Daoy (cell line): Measurements from ENCODE around the gene TELO2. TPM values are rescaled to one million over a fixed set of nuclear protein-coding genes. Genes with fewer than 3 reads are reported as not detected.

ENCODE experiments used
- DNase-seq: peaks from one replicate; pipeline ENCODE4 v3.0.0-alpha.2; 2015; ENCODE audit warnings: low read depth
- total RNA-seq: library from RNA; depleted of rRNA; stranded (reverse); fragments of >200 nt; shearing (Covaris generic); gene quantifications from 2 replicates; pipeline ENCODE4 v1.2.3, GENCODE V29; 2014

Gene TELO2
- total RNA-seq, 1 experiment from 2014 or later = 19.9 TPM

DNA sequence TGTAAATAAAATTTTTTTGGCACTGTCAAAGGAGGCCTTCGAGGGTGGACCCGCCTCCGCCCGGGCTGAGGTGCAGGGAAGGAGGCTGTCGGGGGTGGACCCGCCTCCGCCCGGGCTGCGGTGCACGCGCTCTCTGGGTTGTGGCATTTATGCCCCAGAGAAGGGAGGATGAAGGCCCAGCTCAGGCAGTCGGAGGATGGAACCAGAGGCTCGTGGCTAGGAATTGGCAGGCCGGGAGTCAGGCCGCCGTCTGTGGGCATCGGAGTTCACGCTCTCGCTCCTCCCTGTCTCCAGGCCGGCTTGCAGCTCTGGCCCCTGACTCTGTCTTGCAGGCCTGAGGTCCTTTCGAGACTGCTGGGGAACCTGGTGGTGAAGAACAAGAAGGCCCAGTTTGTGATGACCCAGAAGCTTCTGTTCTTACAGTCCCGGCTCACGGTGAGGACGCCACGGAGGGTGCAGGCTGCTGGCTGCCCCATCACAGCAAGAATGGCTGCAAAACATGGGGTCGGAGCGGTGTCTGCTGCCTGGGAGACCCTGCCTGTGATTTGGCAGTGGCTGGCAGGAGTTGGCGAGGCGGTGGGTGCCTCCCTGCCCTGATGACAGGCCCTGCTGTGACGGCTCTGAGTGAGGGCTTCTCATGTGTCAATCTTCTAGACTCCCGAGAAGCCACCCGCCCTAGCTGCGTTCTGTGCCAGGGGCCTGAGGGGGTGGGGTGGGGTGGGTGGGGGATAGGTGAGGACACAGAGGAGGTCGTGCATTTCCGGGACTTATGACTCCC lies 5.9 kb downstream of the TELO2 start:
- no peak for DNase-seq

DNA sequence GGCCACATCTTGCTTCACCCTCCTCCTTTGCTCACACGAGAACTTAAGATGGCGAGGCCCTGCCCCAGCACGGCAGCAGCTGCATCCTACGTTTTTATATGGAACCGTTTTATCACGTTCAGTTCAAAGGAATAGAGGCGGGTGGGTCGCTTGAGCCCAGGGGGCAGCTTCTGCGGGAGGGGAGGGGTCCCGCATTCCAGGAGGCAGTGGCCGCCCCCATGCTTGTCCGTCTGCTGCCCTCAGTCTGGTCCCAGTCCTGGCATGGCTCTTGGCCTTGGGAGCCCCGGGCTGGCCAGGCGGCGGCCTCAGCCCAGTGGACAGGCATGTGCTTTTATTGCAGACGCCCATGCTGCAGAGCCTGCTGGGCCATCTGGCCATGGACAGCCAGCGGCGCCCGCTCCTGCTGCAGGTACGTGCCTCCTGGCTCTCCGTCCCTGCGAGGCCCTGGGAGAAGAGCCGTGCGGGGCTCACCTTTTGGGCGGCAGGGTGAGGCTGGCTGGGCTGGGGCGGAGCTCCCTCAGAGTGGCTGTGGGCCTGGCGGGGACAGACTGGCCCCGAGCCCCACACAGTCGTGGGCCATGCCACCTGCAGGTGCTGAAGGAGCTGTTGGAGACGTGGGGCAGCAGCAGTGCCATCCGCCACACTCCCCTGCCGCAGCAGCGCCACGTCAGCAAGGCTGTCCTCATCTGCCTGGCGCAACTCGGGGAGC lies 6.8 kb downstream of the TELO2 start:
- no peak for DNase-seq

DNA sequence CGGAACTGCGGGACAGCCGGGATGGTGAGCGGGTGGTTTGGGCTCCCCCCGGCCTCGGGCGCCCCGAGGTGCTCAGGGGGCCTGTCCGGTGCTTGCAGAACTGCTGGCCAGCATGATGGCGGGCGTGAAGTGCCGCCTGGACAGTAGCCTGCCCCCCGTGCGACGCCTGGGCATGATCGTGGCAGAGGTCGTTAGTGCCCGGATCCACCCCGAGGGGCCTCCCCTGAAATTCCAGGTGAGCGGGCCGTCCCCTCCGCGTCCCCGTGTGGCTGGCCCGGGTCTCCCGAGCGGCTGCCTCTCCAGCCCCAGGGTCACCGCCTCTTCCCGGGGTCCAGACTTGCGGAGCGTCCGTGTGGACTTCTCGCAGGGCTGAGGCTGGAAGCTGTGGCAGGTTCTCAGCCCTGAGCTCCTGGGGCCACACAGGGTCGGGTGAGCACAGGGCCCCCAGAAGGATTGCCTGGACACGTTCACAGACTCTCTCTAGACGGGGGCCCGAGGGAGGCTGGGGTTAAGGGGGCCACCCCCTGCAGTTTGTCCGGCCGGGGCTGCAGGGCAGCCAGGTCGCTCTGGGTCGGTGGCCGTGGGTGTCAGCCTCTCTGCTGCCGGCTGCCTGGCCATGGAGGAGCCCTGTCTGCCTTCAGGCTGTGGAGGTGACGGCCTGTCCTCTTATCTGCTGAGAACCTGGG lies 7.4 kb downstream of the TELO2 start:
- no peak for DNase-seq

DNA sequence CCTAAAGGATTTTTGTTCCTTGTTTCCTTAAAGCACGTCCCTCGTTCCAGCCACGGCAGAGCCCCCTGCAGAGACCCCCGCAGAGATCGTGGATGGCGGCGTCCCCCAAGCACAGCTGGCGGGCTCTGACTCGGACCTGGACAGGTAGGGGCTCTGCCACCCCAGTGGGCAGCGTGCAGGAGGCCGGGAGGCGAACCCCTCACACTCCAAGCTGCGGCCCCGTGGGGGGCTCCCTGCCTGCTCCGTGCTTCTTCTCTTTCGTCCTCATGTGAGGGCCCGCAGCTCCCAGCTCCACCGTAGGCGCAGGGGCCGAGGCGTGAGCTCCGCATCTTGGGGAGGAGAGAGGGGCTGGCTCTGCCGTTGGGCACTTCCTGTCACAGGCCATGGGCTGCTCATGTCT lies 8.5 kb downstream of the TELO2 start:
- no peak for DNase-seq

DNA sequence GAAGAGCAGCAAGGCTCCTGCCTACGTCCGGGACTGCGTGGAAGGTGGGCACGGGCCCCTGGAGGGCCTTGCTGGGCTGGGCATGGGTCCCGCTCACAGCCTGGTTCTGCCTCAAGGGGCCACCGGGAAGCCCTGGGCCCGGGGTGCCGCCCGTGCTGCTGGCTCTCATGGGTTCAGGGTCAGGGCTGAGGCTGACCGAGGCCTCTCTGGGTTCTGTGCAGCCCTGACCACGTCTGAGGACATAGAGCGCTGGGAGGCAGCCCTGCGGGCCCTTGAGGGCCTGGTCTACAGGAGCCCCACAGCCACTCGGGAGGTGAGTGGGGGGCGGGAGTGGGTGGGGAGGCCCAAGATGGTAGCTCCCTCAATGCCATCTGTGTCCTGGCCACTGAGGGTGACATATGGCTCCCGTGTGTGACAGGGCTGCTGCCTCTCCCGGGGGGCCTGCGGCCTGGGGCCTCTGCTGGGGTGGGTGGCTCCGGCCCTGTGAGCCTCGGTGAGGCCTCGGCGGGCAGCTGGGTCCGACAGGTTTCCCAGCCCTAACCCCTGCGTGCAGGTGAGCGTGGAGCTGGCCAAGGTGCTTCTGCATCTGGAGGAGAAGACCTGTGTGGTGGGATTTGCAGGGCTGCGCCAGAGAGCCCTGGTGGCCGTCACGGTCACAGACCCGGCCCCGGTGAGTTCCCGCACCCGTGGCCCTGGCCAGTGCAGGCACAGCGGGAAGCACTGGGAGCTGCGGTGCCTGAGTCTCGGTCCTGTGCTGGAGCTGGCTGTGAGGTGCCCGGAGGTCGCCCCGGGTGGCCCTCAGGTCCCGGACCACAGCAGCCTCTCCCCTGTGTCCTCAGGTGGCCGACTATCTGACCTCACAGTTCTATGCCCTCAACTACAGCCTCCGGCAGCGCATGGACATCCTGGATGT lies 9.2 kb downstream of the TELO2 start:
- no peak for DNase-seq

DNA sequence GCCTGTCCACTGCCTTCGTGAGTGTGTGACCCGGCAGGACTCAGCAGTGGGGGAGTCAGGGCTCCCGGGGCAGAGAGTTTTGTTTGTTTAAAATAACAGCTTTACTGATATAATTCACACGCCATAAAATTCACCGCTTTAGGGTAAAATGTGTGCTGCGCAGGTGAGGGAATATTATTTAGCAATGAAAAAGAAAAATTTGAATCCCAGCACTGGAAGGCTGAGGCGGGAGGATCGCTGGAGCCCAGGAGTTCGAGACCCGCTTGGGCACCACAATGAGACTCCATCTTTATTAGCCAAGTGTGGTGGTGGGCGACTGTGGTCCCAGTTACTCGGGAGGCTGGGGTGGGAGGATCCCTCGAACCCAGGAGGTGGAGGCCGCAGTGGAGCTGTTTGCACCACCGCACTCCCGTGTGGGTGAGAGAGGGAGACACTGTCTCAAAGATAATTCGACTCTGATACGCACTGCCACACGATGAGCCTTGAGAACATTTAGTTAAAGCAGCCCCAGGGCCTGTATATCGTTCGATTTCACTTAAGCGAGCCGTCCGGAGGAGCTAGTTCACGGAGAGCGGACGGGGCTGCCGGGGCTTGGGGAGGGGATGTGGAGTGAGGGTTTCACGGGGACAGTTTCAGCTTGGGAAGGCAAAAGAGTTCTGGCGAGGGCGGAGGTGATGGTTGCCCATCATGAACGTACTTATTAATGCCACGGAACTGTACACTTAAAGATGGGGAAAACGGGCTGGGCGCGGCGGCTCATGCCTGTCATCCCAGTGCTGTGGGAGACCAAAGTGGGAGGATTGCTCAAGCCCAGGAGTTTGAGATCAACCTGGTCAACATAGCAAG lies 10.2 kb downstream of the TELO2 start:
- DNase-seq = no peak

DNA sequence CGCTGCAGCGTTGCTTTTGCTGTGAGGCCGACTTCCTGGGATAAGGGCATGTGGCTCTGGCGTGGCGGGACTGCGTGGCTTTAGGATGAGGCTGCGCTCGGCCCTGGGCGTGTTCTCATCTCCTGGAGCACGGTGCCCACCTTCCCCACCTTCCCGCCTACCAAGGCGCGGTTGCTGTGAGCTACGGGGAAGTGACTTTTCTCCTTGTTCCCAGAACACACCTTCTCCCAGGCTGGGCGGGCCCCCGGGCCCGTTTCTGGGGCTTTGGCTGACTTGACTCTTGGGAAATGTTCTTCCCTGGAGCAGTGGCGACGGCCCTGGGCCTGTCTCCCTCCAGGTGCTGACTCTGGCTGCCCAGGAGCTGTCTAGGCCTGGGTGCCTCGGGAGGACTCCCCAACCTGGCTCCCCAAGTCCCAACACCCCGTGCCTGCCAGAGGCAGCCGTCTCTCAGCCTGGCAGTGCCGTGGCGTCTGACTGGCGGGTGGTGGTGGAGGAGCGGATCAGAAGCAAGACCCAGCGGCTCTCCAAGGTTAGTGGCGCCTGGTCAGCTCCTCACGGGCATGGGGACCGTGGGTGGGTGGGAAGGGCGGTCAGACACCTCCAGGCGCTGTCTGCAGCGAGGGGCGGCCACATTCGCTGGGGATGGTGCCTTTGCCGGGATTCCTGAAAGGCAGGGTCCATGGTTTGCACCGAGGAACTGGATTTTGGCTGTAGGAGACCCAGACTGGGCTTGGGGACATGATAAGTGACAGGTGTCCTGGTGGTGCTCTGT lies 12.1 kb downstream of the TELO2 start:
- no peak for DNase-seq

DNA sequence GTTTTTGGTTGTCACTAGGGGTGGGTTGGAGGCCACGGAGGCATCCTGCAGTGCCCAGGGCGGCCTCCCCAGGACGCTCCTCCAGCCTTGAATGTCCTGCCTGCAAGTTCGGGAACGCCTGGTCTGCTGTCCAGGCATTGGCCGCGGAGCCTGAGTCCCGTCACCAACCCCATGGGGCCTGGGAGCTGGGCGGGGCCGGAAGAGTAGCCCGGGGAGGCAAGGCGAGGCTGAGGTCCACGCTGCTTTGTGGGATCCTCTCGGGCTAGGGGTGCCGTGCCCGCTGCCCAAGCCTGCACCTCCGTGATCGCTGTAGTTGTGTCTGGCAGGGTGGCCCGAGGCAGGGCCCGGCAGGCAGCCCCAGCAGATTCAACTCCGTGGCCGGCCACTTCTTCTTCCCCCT lies 12.8 kb downstream of the TELO2 start:
- no peak for DNase-seq

DNA sequence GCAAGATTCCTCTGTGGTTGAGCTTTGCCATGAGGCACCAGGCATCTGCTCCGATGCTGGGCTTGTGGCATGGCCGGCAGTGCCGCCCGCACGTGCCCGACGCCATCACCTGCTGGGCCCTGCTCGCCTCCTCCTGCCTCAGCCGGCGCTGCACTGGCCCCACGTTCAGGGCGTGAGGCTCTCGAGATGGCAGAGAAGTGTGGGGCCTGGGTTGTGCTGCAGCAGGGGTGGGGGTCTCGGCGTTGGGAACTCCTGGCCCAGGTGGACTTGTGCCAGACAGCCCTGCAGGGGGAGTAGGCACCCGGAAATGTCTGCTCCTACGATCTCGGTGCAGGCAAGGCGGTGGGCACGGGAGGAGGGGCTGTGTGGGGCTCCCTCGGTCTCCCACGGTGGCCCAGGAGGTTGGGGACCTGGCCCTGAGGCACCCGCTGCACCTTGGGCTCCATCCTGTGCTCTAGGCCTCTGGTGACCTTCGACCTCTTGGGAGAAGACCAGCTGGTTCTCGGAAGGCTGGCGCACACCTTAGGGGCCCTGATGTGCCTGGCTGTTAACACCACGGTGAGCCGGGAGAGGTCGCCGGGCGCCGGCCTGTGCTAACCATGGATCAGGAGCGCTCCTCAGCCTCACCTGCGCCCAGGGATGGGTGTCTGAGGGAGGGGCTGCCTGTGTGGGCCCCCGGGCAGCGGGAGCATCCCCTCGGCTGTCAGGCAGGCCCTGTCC lies 13.5 kb downstream of the TELO2 start:
- DNase-seq = no peak

DNA sequence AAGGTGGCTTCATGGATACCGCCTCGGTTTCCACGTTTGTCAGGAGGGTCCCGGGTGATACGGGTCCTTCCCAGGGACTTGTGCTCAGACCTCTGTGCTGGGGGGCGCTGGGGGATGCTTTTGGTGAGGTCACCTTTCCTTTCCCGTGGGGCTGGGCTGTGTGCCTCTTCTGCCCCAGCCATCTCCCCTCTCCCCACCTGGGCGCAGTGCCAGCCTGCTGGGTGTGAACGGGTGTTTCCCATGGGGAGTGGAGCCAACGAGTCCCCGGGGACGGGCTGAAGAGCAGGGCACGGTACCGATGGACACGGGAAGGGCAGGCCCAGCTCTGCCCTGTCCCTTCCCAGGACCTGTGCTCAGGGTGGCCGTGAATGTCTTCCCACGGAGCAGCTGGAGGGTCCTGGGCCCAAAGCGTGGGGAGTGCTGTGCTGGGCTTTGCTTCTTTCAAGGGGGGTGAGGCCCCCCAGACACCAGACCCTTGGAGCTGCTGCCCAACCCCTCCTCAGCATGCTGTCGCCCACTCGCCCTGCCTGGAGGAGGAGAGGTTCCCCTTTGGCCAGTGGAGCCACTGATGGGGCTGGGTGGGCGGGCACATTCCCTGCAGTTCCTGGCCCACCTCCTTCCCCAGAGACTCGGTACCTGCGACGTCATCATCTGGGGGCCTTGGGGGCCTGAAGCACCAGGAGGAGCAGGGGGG lies 15.5 kb downstream of the TELO2 start:
- DNase-seq = no peak

DNA sequence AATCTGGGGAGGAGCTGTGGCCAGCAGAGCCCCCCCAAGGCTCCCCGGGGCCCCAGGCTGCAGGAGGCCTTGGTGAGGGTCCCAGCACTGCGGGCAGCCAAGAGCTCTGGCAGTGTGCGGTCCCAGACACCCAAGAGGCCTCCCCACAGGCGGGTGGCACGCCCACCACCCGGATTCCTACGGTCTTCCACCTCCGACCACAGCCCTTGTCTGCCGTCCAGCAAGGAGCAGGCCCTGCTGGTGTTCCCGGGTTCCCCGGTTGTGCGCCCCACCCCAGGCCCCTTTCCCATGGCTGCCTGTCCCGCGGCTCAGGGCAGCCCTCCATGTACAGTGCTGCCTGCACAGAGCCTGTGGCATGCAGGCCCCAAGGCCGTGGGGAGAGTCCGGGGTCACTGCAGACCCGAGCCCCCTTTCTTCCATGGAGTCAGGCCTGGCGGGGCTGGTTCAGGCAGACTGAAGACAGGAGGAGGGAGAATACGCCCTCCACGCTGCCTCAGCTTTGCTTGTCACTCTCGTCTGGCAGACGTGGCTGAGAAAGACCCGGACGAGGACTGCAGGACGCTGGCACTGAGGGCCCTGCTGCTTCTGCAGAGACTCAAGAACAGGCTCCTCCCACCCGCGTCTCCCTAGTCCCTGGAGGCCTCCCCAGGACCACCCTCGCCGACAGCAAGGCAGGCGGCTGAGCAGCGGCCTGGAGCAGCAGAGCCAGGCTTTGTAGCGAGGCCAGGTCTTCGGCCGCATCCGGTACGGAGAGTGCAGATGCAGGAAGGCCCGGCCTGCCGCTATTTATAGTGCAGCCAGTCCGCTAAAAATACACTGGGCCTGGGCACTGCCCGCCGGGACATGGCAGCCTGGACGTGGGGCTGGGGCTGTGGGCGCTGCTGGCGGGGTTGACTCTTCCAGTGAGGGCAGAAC lies 16.4 kb downstream of the TELO2 start:
- DNase-seq = no peak

DNA sequence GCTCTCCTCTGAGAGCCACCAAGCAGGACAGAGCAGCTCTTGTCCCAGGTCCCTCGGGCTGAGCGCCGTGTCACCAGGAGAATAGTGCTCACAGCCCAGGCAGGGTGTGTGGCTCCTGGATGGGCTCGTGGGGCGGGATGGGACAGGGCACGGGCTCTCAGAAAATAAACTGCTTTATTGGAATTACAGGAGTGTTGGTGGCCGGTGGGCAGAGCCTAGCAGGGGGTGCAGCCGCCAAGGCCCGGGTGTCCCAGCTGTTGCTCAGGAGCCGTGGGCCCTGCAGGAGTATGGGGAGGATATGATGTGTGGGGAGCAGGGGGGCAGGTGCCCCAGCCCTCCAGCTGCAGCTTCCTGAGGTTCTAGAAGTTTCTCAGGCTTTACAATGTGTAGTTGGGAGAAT lies 17.1 kb downstream of the TELO2 start:
- no peak for DNase-seq

DNA sequence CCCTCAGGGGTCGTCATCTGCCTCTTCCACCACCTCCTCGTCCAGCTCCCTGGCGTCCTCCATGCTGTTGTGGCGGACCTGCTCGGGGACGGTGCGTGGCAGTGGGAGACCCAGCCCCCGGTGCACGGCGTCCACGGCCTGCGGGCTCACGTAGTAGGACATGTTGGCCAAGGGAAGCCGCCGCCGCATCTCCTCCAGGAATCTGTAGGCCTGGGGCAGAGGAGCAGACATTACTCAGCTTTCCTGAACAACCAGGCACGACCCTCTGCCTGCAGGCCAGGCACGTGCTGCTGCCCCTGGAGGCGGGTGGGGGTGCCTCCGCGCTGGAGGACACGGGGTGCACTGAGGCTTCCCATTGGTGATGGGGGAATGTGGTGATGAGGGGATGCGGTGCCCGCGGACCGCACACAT lies 17.8 kb downstream of the TELO2 start:
- no peak for DNase-seq

DNA sequence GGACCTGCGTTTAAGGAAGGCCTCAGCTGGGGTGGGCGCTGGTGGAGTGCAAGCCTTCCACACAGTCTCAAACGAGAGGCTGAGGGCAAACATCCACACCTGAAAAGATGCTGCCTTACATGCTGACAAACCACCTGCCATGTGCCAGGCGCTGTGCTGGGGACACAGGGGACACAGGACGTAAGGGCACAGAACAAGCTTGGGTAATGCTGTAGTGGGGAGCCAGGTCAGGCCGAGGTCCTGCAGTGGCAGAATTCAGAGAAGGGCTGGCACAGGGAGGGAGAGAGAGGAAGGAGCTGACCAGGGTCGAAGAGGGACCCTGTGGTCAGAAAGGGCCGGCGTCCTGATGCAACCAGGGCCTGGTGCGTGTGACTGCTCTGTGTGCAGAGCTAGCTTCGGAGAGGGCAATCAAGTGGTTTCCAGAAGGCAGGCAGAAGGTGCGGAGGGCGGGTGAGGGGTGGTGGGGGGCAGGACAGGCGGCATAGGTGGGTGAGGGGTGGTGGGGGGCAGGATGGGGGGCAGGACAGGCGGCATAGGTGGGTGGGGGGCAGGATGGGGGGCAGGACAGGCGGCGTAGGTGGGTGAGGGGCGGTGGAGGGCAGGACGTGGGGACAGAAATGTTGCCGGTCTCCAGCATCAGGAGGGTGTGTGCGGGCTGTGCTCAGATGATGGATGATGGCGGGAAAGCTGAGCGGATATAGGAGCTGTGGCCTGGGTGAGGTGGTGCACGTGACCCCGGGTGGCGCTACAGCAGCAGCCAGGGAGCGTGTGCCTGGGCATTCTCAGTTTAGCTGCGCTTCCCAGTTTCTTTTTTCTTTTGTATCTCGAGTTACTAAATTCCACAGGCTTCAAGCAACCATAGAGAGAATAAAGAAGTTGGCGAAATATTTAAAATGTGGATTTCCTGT lies 18.8 kb downstream of the TELO2 start:
- DNase-seq = no peak

DNA sequence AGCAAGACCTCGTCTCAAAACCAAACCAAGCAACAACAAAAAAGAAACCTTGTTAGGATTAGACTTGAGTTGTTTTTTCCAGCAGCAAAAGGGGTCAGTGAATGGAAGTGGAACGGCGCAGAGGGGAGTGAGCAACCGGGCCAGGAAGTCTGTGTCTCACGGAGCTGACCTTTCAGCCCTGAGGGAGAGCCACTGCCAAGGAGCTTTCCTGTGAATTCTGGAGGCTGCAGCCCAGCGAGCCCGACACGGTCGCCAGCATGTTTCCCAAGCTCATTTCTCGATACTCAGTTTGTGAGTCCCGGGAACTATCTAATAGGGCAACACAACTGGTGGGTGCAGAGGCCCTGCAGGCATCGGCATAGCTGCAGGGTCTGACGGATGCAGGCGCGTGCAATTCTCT lies 19.6 kb downstream of the TELO2 start:
- no peak for DNase-seq

DNA sequence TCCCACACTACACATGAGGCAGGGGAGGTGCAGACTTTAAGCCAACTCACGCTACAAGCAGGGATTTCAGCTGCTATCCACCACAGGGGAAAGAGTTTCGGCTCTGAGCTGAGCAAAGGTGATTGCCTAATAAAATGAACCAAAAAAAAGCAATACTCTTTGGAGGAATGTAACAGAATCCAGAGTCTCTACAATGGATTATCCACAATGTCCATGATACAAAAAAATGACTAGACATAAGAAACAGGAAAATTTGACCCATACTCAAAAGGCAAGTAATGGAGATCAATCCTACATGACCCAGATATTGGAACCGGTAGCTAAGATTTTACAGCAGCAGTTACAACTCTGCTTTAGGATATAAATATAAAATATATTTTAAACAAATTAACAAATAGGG lies 21.3 kb downstream of the TELO2 start:
- no peak for DNase-seq
